Kasumi-1 (cell line): ENCODE results near the gene NECAB2.

ENCODE experiments used
- DNase-seq, 2 experiments: peaks; one replicate each; lab custom pipeline; 2025; lab: John Stamatoyannopoulos, UW

NECAB2 gene

DNA sequence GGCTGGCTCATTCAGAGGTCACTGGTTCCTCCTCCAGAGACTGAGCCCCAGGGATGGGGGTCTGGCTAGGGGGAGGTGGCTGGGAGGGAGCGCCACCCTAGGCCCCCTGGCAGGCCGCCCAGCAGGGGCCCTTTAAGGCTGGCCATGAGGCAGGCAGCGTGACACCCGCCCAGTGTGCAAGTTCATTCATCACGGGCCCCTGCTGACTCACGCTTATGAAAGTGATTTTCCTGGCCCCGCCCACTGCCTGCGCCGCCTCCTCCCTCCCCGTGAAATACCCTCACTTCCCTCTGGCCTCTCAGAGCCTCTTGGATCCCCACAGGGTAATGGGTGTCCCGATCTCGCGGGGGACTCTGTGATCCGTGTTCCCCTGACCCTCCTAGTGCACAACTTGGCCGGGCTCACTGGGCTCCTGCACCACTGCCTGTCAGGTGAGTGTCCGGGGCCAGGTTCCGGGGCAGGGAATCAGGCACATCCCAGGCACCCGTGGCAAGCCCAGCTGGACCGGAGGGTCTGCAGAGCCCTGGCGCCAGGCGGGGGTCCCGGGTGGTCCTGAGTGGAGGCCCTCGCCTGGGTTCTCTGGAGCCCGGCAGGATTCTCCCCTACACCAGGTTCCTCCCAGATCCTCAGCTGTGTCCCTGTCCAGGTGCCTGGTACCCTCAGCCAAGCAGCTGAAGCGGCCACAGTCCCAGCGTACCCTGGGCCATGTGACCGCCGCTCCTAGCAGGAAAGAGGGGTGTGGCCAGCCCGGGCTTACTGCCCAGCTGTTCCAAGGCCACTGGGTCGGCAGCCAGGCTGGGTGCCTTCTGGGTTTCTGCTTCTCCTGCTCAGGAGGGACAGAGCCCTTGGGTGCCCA lies 14.9 kb upstream of the NECAB2 start, which contains the start of gene OSGIN1:
Gene OSGIN1 (plus strand): TSS at position 301 of the 856 bp plus-strand sequence. CDS start 4,432 bp downstream, outside the sequence.
- DNase-seq, result peak; percentile 78 to 80

DNA sequence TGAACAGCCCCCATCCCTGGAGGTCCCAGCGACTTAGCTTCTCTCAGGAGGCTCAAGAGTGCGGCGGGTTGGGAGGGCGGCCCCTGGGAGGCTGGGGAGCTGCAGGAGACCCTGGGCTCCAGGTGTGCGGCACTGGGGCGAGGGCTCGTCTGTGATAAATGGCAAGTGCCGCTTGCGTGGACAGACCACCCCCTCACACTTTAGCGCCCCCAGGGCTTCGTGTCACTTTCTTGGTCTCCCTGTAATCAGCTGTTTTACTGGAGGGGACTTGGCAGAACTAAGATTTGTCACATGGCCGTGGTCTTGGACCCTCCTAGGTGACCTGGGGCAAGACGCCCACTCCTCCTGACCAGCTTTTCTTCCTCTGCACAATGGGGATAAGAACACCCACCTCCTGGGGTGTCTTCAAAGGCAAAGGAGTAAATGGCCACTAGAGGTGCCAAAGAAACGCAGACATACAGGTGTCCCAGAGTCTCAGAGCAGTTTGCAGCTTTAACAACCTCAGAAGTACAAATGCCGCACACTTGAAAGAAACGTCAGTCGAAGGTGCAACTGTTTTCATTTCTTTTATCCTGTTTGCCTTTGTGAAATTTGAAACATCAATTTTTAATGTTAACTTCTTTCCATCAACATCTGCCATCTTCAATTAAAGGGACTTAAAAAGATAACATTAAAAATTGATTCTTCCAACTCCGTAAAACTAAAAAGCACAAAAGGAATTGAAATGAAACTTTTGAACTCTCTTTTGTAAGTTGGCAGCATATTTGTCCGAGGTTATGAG lies 14.1 kb upstream of the NECAB2 start:
- peak; percentile 14 to 40 for DNase-seq

- no peak for DNase-seq
Observed at GRCh38 chr16:83954577-83955016, 13.4 kb upstream of the NECAB2 start.

- DNase-seq, result no peak
Observed at GRCh38 chr16:83955218-83956130, 12.6 kb upstream of the NECAB2 start.

DNA sequence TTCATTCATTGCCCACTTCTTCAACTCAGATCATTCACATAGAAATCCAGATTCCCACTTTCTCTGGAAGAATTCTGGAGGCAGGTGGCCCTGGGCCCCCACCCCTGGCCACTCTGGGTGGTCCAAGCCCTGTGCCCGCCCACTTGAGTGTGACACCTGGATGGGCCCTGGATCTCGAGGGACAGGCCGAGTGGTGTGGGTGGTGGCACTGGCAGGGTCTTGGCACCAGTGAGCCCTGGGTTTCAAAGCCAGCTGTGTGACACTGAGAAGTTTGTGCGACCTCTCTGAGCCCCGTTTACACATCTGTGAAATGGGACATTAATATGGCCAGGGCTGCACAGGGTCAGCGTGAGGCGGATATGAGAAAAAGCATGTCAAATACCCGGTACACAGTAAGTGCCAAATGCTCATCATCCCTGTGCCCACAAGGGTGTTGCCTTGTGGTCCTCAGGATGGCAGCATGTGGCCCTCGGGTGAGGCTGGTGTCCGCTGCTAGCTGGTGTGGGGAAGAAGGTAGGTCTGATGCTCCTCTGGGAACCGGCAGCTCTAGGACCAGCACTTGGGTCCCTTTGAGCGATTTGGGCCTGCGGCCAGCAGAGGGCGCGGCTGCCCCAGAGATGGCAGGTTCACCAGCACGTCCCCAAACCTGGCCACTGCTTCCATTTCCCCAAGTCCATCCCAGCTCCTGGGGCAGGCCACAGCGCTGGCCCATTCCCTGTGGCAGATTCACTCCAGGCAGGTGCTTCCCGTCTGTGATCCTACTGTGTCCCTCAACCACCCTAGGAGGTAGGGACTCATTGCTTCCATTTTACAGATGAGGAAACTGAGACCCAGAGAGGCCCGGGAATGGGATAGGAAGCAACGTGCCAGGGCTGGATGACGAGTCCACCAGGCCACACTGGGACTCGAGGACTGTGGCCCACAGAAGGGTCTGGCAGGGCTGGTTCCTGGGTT lies 11.4 kb upstream of the NECAB2 start:
- DNase-seq, result peak; percentile 51 to 67

- no peak for DNase-seq
Observed at GRCh38 chr16:83957296-83957855, 10.7 kb upstream of the NECAB2 start.

GRCh38 chr16:83958137-83958845 lies 9.8 kb upstream of the NECAB2 start:
- DNase-seq, result no peak

- DNase-seq, result no peak
Observed at GRCh38 chr16:83958846-83959565, 9.0 kb upstream of the NECAB2 start.

DNA sequence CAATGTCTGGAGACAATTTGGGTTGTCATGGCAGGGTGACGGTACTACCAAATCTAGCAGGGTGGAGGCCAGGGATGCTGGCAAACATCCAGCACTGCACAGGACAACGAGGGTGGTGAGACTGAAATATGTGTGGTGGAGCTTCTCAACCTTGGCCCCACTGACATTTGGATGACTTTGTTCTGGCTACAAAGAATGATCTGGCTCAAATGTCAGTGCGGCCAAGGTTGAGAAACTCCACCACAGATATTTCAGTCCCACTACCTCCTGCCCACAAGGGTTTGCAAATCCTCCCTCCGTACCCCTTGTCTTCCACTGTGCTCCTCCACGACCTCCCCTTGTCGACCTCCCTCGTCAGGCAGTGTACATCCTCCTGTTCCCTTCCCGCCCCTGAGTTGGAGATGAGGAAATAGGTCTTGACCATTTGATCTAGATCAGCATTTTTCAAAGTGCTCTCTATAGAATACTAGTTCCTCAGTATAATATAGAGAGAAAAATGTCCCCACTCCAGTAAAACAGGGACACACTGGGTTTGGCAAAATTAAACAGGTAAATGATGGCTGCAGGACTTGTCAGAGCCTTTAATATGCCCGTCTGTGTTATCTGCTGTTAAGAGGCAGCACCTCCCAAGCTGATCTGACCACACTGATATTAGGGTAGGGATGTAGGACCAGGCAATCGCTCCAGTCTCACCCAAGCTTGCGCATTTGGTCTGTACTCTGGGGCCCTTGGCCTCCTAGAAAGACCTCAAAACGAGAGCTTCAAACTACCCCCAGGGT lies 8.2 kb upstream of the NECAB2 start:
- no peak for DNase-seq

- no peak for DNase-seq
Observed at GRCh38 chr16:83960521-83961249, 7.4 kb upstream of the NECAB2 start.

DNA sequence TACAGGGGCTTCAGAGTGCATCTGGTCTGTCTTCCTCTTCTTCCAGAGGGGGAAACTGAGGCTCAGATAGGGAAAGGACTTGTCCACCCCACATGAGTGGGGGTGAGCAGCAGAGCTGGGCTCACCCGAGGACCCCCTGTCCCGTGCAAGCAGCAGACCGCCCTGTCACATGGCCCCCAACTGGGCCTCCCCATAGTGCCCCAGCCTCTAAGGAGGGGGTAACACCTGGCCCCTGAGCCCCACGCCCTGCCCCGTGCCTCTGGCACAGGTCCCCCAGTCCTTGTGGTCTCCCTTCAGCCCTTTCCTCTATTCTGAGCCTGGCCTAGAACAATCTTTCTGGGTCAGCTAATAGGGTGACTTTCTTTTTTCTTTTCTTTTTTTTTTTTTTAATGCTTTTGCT lies 6.5 kb upstream of the NECAB2 start:
- DNase-seq, result no peak

DNA sequence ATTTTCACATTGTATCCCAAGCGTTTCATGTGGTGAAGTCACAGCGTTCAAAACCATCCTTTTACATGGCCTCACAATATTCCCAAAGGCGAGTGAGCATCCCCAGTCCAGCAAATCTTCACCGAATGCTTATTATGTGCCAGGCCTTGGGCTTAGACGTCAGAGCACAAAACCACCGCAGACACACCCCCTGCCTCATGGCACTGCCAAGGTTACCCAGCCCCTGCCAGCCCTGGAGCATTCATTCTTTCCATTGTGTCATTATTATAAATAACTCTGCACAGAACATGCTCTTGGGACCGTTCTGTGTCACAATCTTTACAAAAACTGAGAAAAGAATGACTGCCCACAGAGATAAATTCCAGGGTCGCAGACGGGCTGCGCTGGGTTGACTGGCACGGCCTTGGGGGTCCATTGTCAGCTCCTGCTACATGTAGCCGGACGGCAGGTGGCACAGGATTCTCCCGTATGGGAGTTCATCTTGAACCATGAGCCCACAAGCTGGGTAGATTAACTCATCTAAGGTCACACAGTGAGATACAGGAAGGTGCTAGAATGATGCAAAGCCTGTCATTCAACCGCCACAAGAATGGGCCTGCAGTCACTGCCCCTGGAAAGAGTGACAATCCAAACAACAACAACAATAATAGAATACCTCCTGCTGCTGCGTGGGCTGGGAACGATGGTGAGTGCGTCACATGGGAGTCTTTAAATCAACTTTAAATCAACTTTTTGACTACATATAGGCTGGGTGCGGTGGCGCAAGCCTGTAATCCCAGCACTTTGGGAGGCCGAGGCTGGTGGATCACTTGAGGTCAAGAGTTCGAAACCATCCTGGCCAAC lies 4.5 kb upstream of the NECAB2 start:
- DNase-seq, result no peak

DNA sequence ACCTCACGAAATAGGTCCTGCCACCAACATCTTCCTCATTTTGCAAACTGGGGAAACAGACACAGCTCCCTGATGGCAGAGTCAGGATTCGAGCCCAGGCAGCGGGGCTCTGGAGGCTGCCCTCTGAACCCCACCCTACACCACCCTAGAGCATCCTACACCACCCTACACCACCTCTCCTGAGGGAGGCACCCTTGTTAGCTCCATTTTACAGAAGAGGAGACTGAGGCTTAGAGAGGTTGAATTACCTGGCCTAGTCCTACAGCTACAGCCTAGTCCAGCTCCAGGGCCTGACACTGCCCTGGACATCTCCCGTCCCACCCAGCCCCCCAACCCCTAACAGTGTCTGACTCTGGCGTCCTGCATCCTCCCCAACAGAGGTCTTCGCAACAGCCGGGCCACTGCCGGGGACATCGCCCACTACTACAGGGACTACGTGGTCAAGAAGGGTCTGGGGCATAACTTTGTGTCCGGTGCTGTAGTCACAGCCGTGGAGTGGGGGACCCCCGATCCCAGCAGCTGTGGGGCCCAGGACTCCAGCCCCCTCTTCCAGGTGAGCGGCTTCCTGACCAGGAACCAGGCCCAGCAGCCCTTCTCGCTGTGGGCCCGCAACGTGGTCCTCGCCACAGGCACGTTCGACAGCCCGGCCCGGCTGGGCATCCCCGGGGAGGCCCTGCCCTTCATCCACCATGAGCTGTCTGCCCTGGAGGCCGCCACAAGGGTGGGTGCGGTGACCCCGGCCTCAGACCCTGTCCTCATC lies 3.2 kb upstream of the NECAB2 start:
- no peak for DNase-seq

GRCh38 chr16:83965444-83966152 lies 2.4 kb upstream of the NECAB2 start:
- no peak for DNase-seq

DNA sequence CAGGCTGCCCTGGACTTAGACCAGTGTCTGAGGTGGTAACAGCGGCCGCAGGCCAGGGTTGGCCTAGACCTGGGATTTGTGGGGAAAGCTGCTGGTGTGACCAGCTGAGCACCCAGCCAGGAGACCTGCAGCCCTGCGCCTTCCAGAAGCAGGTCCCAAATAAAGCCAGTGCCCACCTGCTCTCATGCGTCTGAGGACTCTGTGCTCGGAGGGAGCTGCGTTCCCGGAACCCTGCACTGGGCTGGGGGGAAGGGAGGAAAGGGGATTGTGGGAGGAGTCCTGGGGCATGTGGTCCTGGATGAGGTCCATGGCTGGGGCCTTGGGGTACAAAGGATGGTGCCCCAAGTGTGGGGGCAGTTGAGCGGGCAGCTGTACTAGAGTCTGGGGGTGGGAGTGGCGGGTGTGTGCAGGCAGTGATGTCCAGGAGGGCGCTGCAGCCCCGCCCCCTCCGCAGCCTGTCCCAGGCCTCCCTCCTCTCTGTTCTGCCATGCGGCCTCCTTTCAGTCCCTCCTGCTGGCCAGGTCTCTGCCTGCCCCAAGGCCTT lies 1.8 kb upstream of the NECAB2 start:
- DNase-seq, result no peak
